ENCODE data around the gene ZNF292.
"Not testable (repeated sequence)": the region's sequence is repeated elsewhere in the genome, so short reads cannot be mapped to it uniquely, and the experiment has no call there.

ZNF292 gene

DNA sequence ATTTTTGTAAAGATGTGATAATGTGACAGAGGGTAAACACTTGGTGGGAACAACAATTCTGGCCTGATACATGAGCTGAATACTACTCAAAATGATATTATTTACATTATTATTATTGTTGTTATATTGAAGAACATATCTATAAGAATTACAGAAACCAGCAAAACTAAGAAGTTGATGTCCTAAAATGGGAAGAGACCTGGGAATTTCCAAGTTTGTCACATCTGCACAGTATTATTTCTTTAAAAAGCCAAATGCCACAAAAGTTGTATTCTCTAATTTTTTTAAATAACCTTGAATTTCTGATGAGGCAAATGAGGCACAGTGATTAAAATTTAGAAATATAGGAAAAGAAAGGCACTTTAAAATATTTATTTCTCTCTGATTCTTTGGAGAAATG, 5.0 kb upstream of the ZNF292 start:
- Mint-ChIP-seq H3K36me3 (no peaks in the 10 kb centered on the region), H3K27me3 (no peaks in the 10 kb centered on the region), H3K4me1 (peaks cover 19% of the 10 kb centered on the region), H3K27ac (no peak overlapping the region), H3K4me3 (no peak overlapping the region), H3K9me3 (no peaks in the 10 kb centered on the region)
- ATAC-seq (ENCODE audit: low read depth) = no peak
- DNase-seq (ENCODE audit: low spot score in 2 of 2) = no peak

DNA sequence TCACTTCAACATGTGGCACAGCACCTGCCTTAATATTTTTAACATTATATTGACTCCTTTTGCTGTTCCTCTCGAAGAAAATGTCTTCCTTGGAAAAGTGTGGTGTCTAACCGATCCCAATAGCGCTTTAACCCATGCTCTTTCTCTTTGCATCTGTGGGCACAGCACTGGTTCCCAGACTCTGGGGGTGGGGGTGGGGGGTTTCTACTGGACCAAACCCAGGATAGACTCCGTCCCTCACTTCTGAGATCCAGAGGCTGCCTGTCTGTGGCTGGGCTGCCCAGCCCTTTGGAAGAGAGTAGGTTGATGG, 3.9 kb upstream of the ZNF292 start:
- H3K27ac Mint-ChIP-seq = peak overlapping the region; percentile 95
- DNase-seq (ENCODE audit: low spot score in 2 of 2) (no peak), ATAC-seq (ENCODE audit: low read depth) (no peak)
- H3K9me3 Mint-ChIP-seq = no peaks in the 10 kb centered on the region
- peak overlapping the region; percentile 91 for H3K4me3 Mint-ChIP-seq
- H3K4me1 Mint-ChIP-seq = peaks cover 21% of the 10 kb centered on the region
- no peaks in the 10 kb centered on the region for H3K27me3 Mint-ChIP-seq
- no peaks in the 10 kb centered on the region for H3K36me3 Mint-ChIP-seq

- H3K4me3 Mint-ChIP-seq = peak overlapping the region; percentile 91
- H3K27ac Mint-ChIP-seq = peak overlapping the region; percentile 95
- H3K9me3 Mint-ChIP-seq = no peaks in the 10 kb centered on the region
- H3K36me3 Mint-ChIP-seq = no peaks in the 10 kb centered on the region
- peaks cover 26% of the 10 kb centered on the region for H3K4me1 Mint-ChIP-seq
- DNase-seq (ENCODE audit: low spot score in 2 of 2) (peak; percentile 69 to 77), ATAC-seq (ENCODE audit: low read depth) (peak; percentile 50)
- H3K27me3 Mint-ChIP-seq = no peaks in the 10 kb centered on the region
Measured at GRCh38 chr6:87151781-87152525, 3.4 kb upstream of the ZNF292 start.

GRCh38 chr6:87152526-87152955, 2.8 kb upstream of the ZNF292 start:
- Mint-ChIP-seq H3K4me3 (peak overlapping the region; percentile 91), H3K9me3 (no peaks in the 10 kb centered on the region), H3K27ac (peak overlapping the region; percentile 95), H3K27me3 (no peaks in the 10 kb centered on the region), H3K36me3 (no peaks in the 10 kb centered on the region), H3K4me1 (peaks cover 26% of the 10 kb centered on the region)
- DNase-seq (ENCODE audit: low spot score in 2 of 2) = no peak
- no peak for ATAC-seq (ENCODE audit: low read depth)

GRCh38 chr6:87154641-87154992, 748 bp upstream of the ZNF292 start:
- Mint-ChIP-seq H3K36me3 (peaks cover 2% of the 10 kb centered on the region), H3K4me3 (peak overlapping the region; percentile 86), H3K9me3 (no peaks in the 10 kb centered on the region), H3K27me3 (no peaks in the 10 kb centered on the region), H3K27ac (peak overlapping the region; percentile 91), H3K4me1 (peaks cover 26% of the 10 kb centered on the region)
- ATAC-seq (ENCODE audit: low read depth) (no peak), DNase-seq (ENCODE audit: low spot score in 2 of 2) (no peak)

DNA sequence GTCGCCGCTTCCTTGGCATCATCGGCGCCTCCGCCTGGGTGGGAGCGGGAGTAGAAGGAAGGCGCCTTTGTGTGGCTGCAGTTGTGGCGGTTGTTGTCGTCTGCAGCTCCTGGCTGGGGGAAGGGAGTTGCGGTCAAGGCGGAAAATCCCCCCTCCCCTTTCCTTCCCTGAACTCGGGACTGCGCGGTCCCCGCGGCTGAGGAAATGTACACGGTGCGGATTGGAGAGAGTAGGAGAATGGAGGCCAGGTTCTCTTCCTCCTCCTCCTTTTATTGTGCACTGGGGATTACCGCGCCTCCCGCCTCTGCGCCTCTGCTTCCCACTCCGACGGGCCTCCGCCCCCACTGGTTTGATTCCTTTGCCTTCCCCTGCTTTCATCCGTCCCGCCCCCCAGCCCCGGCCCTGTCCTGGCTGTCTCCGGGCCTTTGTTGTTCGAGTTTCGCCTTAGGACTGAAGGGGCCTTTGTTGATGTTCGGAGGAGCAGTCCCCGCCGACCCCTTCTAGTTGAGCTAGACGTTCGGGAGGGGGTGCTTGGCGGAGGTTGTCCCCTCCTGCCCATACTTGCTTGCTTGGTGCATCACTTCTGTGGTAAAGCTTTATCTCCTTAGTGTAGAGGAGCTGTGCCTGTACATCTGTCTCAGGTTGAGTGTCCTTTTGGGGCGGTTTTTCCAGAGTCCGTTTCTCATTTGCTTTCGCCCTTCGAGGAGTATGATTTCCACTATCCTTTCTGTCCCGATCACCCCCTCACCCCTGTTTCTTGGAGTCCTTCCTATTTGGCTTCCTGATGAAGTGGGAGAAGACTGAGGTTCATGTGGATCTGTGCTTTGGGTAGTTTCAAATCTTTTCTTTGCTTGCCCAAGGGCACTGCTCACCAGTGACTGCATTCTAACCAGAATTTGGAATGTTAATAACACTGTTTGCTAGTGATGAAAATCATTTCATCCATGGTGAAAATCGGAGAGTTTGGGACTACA, 764 bp downstream of the ZNF292 start:
- Mint-ChIP-seq H3K4me3 (peak overlapping the region; percentile 86), H3K27me3 (no peaks in the 10 kb centered on the region), H3K9me3 (no peaks in the 10 kb centered on the region), H3K36me3 (peaks cover 2% of the 10 kb centered on the region), H3K27ac (peak overlapping the region; percentile 91), H3K4me1 (peaks cover 32% of the 10 kb centered on the region)
- DNase-seq (ENCODE audit: low spot score in 2 of 2) (peak in 1 of 2 donors; percentile 39), ATAC-seq (ENCODE audit: low read depth) (peak; percentile 3)

- H3K4me1 Mint-ChIP-seq = peaks cover 33% of the 10 kb centered on the region
- H3K27me3 Mint-ChIP-seq, H3K36me3 Mint-ChIP-seq: not testable (repeated sequence)
Measured at GRCh38 chr6:87157596-87157995, 2.2 kb downstream of the ZNF292 start.

GRCh38 chr6:87161299-87161698, 5.9 kb downstream of the ZNF292 start:
- ATAC-seq (ENCODE audit: low read depth) (no peak), DNase-seq (ENCODE audit: low spot score in 2 of 2) (no peak)
- Mint-ChIP-seq H3K36me3 (peaks cover 4% of the 10 kb centered on the region), H3K27me3 (no peaks in the 10 kb centered on the region), H3K9me3 (no peaks in the 10 kb centered on the region), H3K27ac (no peak overlapping the region), H3K4me3 (no peak overlapping the region), H3K4me1 (peaks cover 33% of the 10 kb centered on the region)

More at GRCh38 chr6:87157596-87157995, 2.2 kb downstream of the ZNF292 start:
- not testable (repeated sequence) for ATAC-seq (ENCODE audit: low read depth); DNase-seq (ENCODE audit: low spot score in 2 of 2); H3K27ac Mint-ChIP-seq; H3K4me3 Mint-ChIP-seq; H3K9me3 Mint-ChIP-seq

GRCh38 chr6:87164004-87164403, 8.6 kb downstream of the ZNF292 start:
- peak overlapping the region; percentile 45 for H3K27ac Mint-ChIP-seq
- ATAC-seq (ENCODE audit: low read depth) (no peak), DNase-seq (ENCODE audit: low spot score in 2 of 2) (no peak)
- H3K36me3 Mint-ChIP-seq = peaks cover 4% of the 10 kb centered on the region
- no peaks in the 10 kb centered on the region for H3K27me3 Mint-ChIP-seq
- H3K4me1 Mint-ChIP-seq = peaks cover 32% of the 10 kb centered on the region
- no peak overlapping the region for H3K4me3 Mint-ChIP-seq
- H3K9me3 Mint-ChIP-seq = no peaks in the 10 kb centered on the region

- no peaks in the 10 kb centered on the region for H3K27me3 Mint-ChIP-seq
- DNase-seq (ENCODE audit: low spot score in 2 of 2) = no peak
- H3K4me3 Mint-ChIP-seq = no peak overlapping the region
- H3K27ac Mint-ChIP-seq = peak overlapping the region; percentile 38
- no peak for ATAC-seq (ENCODE audit: low read depth)
- H3K4me1 Mint-ChIP-seq = peaks cover 34% of the 10 kb centered on the region
- no peaks in the 10 kb centered on the region for H3K9me3 Mint-ChIP-seq
- H3K36me3 Mint-ChIP-seq = peaks cover 3% of the 10 kb centered on the region
Measured at GRCh38 chr6:87164506-87164905, 9.1 kb downstream of the ZNF292 start.

- peaks cover 3% of the 10 kb centered on the region for H3K36me3 Mint-ChIP-seq
- no peak for DNase-seq (ENCODE audit: low spot score in 2 of 2)
- H3K27ac Mint-ChIP-seq = peak overlapping the region; percentile 11
- H3K4me1 Mint-ChIP-seq = peaks cover 30% of the 10 kb centered on the region
- no peak overlapping the region for H3K4me3 Mint-ChIP-seq
- H3K9me3 Mint-ChIP-seq = no peaks in the 10 kb centered on the region
- ATAC-seq (ENCODE audit: low read depth) = no peak
- no peaks in the 10 kb centered on the region for H3K27me3 Mint-ChIP-seq
Measured at GRCh38 chr6:87165185-87165584, 9.8 kb downstream of the ZNF292 start.

GRCh38 chr6:87171938-87172633, 16.7 kb downstream of the ZNF292 start:
- peaks cover 11% of the 10 kb centered on the region for H3K36me3 Mint-ChIP-seq
- no peaks in the 10 kb centered on the region for H3K9me3 Mint-ChIP-seq
- no peak overlapping the region for H3K27ac Mint-ChIP-seq
- DNase-seq (ENCODE audit: low spot score in 2 of 2) (no peak), ATAC-seq (ENCODE audit: low read depth) (no peak)
- peaks cover 41% of the 10 kb centered on the region for H3K4me1 Mint-ChIP-seq
- no peaks in the 10 kb centered on the region for H3K27me3 Mint-ChIP-seq
- H3K4me3 Mint-ChIP-seq = no peak overlapping the region

GRCh38 chr6:87174078-87174579, 18.8 kb downstream of the ZNF292 start:
- DNase-seq (ENCODE audit: low spot score in 2 of 2) (no peak), ATAC-seq (ENCODE audit: low read depth) (peak; percentile 43)
- Mint-ChIP-seq H3K4me3 (no peak overlapping the region), H3K27ac (peak overlapping the region; percentile 3), H3K36me3 (peaks cover 15% of the 10 kb centered on the region), H3K27me3 (no peaks in the 10 kb centered on the region), H3K9me3 (no peaks in the 10 kb centered on the region), H3K4me1 (peaks cover 48% of the 10 kb centered on the region)

DNA sequence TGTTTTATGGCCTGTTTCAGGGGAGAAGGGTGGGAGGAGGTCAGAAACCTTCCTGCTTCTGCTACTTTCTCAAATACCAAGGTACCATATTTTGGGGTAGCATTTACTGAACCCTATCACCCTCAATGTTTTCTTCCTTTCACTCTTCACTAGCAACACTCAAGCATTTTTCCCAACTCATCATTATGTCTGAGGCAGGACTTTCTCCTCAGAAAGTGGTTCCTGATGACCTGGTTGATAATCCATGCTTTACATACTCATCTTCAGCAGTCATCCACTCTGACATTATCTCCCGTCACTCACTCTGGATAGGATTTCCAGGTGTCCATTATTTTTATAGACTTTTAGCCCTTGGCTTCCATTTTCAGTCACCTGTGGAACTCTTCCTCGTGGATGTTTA, 21.1 kb downstream of the ZNF292 start:
- Mint-ChIP-seq H3K36me3 (peaks cover 25% of the 10 kb centered on the region), H3K9me3 (no peaks in the 10 kb centered on the region), H3K27me3 (no peaks in the 10 kb centered on the region), H3K4me3 (no peak overlapping the region), H3K4me1 (peaks cover 64% of the 10 kb centered on the region), H3K27ac (no peak overlapping the region)
- DNase-seq (ENCODE audit: low spot score in 2 of 2) = no peak
- ATAC-seq (ENCODE audit: low read depth) = no peak
